HG03025 (cell line): ENCODE measurements around the gene GUCY1A2.

Experiments
- ATAC-seq: cut with Tn5 transposase; IDR thresholded peaks from one replicate; pipeline ENCODE4 v1.9.1; 2021; ENCODE audit warnings: mild to moderate bottlenecking, moderate library complexity; ENCODE audit not compliant: unreplicated experiment, low FRiP score

Gene GUCY1A2

GRCh38 chr11:106998916-106999188 lies 19.4 kb downstream of the GUCY1A2 start:
- no peak for ATAC-seq

DNA sequence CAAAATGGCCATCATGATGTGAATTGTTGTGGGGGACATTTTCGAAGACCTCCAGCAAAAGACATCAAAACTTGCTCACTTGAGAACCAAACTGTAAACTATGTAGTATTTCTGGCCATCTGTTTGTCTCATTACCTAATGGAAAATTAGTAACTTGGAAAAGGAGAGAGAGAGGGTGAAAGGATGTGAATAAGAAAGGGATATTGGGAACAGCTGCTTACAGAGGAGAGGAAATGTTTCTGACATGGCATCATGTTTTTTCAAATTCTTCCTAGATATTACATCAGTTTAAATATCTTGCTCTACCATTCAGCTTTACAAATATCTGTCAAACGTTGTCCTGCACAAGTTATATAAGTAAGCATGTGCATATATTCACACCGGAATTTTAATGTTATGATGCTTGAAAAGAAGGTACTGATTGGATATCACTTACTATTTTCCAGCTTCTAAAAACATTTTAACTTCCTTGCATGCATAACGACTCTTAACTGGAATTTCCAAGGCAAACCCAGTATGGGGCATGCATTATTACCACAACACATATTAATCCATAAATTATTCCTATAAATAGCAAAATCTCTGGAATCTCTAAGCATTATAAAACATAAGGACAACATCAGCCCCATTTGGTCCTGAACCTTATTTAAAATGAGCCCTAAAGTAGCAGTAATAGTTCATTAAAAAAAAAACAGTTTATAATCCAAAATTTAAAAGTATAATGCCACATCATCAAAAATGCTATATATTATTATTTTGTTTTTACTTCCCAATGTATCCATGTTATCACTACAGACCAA lies 20.0 kb downstream of the GUCY1A2 start:
- no peak for ATAC-seq

GRCh38 chr11:106997227-106997626 lies 21.0 kb downstream of the GUCY1A2 start:
- no peak for ATAC-seq

GRCh38 chr11:106996691-106997090 lies 21.6 kb downstream of the GUCY1A2 start:
- ATAC-seq, result no peak

- no peak for ATAC-seq
Measured at GRCh38 chr11:106990331-106990730, 27.9 kb downstream of the GUCY1A2 start.

DNA sequence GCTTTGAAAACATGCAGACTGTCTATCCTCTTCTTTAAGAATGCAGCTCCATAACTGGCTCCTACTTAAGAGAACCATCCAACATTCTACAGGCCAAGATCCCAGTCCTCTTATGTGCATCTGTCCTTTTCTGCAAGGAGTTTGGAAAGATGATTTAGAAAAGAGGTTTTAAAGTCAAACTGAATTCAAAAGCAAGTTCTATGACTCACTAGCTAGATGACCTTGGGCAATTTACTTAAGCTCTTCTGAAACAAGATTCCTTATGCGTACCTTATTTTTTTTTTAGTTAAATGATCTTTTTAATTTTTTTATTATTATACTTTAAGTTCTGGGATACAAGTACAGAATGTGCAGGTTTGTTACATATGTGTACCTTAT lies 29.2 kb downstream of the GUCY1A2 start:
- no peak for ATAC-seq

- no peak for ATAC-seq
Measured at GRCh38 chr11:106988151-106989077, 29.9 kb downstream of the GUCY1A2 start.

DNA sequence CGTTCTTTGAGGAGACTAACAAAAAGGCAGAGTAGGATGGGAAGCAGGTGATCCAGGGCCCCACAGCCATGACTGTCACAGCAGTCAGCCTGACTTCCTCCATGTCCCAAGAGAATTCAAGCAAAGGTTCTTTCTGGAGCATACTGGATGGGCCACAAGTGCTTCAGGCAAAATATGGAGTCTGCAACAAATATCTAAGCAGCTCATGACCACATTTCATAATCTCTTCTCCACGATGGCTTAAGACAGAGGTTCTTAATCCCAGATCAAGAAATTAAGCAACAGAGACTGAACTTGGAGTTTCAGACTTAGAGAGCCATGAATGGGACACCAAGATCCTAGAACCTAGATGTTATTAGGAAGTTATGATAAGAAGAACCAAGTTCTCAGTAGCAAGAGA lies 31.6 kb downstream of the GUCY1A2 start:
- ATAC-seq, result no peak

- ATAC-seq, result no peak
Measured at GRCh38 chr11:106986261-106986660, 32.0 kb downstream of the GUCY1A2 start.

GRCh38 chr11:106983991-106984390 lies 34.3 kb downstream of the GUCY1A2 start:
- no peak for ATAC-seq

DNA sequence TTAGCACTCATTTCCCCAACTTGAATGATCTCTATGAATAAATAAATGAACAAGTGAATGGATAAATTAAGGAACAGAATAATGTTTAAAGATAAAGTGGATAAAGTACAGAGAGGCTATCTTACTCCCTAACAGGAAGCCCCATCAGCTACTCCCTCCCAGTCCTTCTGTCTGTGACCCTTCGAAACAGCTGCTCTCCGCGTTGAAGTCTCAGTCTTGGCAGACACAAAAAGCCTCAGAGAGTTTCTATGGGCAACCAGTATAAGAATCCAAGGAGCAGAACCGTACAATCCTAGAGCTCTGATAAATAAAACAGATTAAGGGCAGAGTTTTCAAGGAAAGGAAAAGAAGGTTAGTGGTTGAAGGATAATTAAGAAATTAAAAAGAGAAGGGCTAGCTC lies 35.0 kb downstream of the GUCY1A2 start:
- ATAC-seq, result no peak

- no peak for ATAC-seq
Measured at GRCh38 chr11:106974831-106975230, 43.4 kb downstream of the GUCY1A2 start.

DNA sequence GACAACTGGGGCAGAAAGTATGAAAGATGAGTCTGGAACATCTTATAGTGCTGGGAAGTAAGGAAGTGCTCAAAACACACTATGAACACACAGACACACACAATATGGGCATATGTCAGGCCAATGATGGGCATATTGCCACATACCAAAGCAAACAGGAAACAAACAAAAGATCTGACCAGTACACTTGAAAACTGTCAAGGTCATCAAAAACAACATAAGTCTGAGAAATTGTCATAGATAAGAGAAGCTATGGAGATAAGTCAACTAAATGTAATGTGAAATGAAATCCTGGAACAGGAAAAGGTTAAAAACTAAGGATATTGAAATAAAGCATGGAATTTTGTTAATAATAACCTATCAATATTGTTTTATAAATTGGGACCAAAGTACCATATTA lies 46.4 kb downstream of the GUCY1A2 start:
- no peak for ATAC-seq

DNA sequence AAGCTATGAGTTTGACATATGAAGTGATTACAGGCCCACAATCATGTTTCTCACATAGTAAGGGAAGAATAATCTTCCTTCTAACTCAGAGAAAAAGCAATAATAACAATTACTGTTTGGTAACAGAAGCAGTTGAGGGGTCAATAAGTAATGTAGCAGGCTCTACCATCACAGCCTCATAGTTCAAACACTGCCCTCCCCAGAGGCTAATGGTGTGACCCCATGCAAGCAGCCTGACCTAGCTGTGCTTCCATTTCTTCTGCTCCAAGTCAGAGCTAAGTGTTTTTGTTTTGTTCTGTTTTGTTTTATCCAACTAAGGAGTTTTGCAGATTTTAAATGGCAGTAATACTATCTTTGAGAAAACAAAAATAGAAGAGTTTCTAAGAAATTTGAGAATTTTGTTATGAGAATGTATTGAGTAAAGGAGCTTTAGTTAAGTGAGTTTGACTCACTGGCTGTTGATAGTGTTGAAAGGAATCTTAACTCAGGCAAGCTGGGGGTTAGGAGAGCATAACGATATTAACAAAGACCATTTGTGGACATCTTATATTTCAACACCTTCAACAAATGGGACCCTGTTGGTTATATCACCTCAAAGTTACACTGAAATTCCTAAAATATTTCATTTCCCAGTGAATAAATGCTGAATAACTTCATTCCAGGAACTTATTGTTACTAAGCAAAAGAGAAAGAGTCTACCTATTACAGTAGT lies 48.5 kb downstream of the GUCY1A2 start:
- no peak for ATAC-seq

- ATAC-seq, result no peak
Measured at GRCh38 chr11:106962995-106963394, 55.3 kb downstream of the GUCY1A2 start.

DNA sequence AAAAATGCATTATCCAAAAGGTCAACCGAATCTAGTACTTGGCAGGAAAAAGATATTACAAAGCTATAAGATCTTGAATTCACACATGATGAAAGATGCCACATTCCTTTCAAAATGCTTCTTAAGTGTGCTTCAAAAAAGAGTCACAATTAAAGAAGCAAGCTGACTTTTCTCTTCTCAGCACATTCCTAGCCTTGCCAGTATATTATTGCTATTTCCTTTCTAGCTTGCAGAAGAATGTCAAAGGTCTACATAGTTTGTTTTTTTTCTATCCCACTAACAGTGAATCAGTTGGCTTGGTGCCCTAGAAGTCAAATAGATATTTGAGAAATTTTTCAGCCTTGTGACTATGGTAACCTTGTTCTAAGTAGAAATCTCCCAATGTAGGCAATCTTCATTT lies 56.8 kb downstream of the GUCY1A2 start:
- ATAC-seq, result no peak

DNA sequence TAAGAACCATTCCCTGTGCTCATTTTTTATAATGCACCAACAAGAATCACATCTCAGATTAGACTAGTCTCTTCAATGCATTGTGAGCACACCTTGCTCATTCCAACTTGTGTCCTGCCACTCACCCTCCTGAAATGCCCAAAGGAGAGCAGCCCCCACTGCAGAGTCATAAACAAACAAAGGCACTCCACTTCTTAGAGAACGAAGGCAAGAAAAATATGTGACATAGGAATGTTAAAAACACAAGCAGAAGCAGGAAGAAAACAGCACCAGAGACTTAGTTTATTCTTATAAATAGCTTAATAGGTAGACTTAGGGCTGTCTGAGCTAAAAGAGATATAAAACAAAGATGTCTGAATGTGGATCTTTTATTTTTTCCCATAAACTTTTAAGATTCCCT lies 57.2 kb downstream of the GUCY1A2 start:
- ATAC-seq, result no peak

GRCh38 chr11:106959800-106960199 lies 58.5 kb downstream of the GUCY1A2 start:
- ATAC-seq, result no peak

DNA sequence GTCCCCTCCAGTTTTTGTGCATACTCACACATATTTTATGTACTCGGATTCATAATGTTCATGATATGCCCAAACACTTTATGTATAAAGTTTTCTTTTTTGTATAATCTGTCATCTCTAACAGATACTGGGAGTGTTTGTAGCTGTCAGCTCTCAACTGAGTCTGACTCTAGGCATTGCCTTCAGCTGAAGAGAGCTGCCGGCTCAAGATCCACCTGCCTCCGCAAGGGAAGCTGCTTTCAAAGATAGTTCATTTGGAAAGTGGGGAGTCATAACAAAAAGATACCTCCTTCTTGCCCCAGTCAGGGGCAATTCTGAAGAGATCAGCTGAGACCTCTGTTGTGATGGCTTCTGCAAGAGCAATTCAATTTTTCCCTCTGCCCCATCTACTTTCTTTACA lies 58.9 kb downstream of the GUCY1A2 start:
- no peak for ATAC-seq

DNA sequence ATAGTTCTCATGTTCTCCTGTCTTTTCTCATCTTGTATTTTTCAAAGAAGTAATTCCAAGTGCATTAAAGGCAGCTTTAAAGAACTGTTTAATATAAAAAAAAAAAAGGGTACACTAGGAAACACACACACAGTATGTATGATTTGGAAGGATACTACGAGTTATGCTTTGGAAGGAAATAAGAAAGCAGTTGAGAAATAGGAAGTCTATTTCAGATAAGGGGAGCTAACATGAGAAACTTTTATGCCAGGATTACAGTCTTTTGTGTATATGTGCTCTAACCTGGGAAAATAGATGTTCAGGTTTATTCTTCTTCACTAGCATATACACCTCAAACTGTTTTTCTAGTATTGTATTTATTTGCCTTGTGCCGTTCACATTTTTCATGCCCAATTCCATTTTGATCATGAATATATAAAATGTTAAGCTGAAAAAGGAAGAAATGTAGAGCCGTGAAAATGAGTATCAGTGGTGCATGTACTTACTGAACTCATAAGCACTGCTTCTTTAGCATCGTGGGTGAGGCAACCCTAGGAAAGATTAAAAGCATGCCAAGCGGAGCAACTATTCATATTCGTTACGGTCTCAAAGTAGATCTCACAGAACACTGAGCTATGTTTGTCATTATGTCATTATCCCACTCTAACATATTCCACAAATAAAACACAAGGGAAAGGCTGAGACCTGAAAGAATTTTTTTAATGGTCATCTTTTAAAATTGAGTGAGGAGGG lies 59.6 kb downstream of the GUCY1A2 start:
- ATAC-seq, result no peak

- ATAC-seq, result no peak
Measured at GRCh38 chr11:106957030-106957482, 61.2 kb downstream of the GUCY1A2 start.
